ENCODE measurements around the gene KRT77.

The KRT77 gene

DNA sequence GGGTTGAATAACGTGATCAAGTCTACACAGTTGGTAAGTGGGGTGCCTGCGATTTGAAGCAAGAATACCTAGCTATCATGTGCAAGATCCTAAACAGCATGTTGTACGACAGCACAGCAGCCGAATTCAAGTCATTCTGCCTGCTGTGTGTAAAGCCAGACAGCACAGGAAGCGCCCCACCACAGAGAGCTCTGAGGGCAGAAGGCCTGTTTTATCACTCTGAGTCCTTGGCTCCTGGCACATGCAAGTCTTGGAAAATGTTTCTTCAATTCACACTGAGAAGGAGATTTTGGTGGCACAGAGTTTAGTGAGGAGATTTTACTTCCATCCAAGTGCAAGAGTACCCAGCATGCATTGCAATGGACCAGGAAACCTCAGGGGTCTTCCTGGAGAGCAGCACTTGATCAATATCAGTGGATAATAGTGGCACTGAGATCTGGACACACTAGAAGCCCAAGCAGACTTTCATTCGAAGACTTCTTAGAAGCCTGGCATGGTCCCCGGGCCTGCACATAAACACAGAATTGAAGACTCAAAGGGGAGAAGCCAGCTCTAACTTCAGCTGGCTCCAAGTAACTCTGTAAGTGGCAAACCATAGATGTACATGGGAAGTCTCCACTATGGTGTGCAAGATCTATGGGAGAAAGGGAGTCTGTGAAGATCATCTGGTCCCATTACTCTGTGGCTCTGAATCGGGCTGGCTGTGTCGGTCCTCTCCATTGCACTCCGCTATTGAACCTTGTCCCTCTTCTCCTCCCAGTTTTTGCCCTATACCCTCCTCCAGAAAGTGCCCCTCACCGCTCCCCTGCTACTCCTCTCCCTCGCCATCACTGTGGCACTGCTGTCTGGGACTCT is 21.6 kb downstream of the KRT77 start:
- H3K4me1 ChIP-seq (ENCODE audit: control insufficient read depth in 2 of 2, insufficient read depth in 2 of 2, low read length in 2 of 2), result peaks cover 0 to 6% of the 10 kb centered on the region in 2 donors
- H3K27ac ChIP-seq (ENCODE audit: low read depth in 2 of 2, low read length in 2 of 2), result no peak overlapping the region
- H3K27me3 ChIP-seq (ENCODE audit: control insufficient read depth in 2 of 2, insufficient read depth in 2 of 2, low read length in 2 of 2), result peaks cover 0 to 2% of the 10 kb centered on the region in 2 donors
- H3K9ac ChIP-seq (ENCODE audit: low read depth in 1 of 2, low read length in 2 of 2), result no peak overlapping the region
- no peaks in the 10 kb centered on the region for H3K9me3 ChIP-seq (ENCODE audit: control insufficient read depth in 2 of 2, low read length in 2 of 2)
- H3K36me3 ChIP-seq (ENCODE audit: control insufficient read depth in 2 of 2, insufficient read depth in 2 of 2, low read length in 2 of 2), result no peaks in the 10 kb centered on the region
- no peak overlapping the region for H3K4me3 ChIP-seq (ENCODE audit: low read length in 2 of 2)

DNA sequence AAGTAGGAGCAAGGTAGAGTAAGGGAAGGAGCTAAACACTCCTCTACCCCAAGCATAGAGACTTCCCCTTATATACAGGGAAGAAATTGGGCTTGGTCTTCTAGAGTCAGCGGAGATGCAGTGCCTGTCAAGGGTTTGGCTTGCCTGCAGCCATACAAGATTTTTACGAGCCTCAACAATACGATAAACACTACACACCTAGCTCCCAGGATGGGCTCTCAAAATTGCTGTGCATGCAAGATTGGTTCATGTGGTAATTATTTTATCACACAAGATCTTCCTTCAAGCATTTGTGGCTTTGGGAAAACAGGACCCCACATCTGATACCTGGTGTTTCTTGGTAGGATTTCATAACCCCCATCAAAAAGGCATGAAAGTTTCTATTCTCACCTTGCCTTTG is 23.0 kb downstream of the KRT77 start, which contains the start of gene KRT1:
KRT1 (minus strand) TSS at position 45 of the 400 bp plus-strand sequence. CDS start 59 bp downstream, outside the sequence.
- Histone ChIP-seq H3K27me3 (ENCODE audit: control insufficient read depth in 2 of 2, insufficient read depth in 2 of 2, low read length in 2 of 2) (peaks cover 0 to 2% of the 10 kb centered on the region in 2 donors), H3K4me3 (ENCODE audit: low read length in 2 of 2) (no peak within 1 kb of the TSS), H3K27ac (ENCODE audit: low read depth in 2 of 2, low read length in 2 of 2) (no peak within 1 kb of the TSS), H3K36me3 (ENCODE audit: control insufficient read depth in 2 of 2, insufficient read depth in 2 of 2, low read length in 2 of 2) (no peaks in the 10 kb centered on the region), H3K9me3 (ENCODE audit: control insufficient read depth in 2 of 2, low read length in 2 of 2) (no peaks in the 10 kb centered on the region), H3K9ac (ENCODE audit: low read depth in 1 of 2, low read length in 2 of 2) (no peak within 1 kb of the TSS), H3K4me1 (ENCODE audit: control insufficient read depth in 2 of 2, insufficient read depth in 2 of 2, low read length in 2 of 2) (no peaks in the 10 kb centered on the region)

DNA sequence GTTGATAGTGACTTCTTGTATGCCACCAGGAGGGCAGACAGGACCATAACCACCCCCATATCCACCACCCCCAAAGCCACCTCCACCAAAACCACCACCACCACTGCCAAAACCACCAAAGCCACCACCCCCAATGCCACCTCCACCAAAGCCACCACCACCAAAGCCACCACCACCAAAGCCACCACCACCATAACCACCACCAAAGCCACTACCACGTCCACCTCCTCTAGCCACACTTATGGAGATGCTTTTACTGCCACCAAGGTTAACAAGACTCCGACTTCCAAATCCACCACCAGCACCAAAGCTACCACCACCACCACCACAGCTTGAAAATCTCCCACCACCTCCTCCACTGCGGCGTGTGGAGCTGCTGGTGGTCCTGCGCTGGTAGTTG is 23.4 kb downstream of the KRT77 start:
- Histone ChIP-seq H3K27ac (ENCODE audit: low read depth in 2 of 2, low read length in 2 of 2) (no peak overlapping the region), H3K9me3 (ENCODE audit: control insufficient read depth in 2 of 2, low read length in 2 of 2) (no peaks in the 10 kb centered on the region), H3K36me3 (ENCODE audit: control insufficient read depth in 2 of 2, insufficient read depth in 2 of 2, low read length in 2 of 2) (no peaks in the 10 kb centered on the region), H3K4me3 (ENCODE audit: low read length in 2 of 2) (no peak overlapping the region), H3K4me1 (ENCODE audit: control insufficient read depth in 2 of 2, insufficient read depth in 2 of 2, low read length in 2 of 2) (no peaks in the 10 kb centered on the region), H3K9ac (ENCODE audit: low read depth in 1 of 2, low read length in 2 of 2) (no peak overlapping the region), H3K27me3 (ENCODE audit: control insufficient read depth in 2 of 2, insufficient read depth in 2 of 2, low read length in 2 of 2) (peaks cover 0 to 2% of the 10 kb centered on the region in 2 donors)

DNA sequence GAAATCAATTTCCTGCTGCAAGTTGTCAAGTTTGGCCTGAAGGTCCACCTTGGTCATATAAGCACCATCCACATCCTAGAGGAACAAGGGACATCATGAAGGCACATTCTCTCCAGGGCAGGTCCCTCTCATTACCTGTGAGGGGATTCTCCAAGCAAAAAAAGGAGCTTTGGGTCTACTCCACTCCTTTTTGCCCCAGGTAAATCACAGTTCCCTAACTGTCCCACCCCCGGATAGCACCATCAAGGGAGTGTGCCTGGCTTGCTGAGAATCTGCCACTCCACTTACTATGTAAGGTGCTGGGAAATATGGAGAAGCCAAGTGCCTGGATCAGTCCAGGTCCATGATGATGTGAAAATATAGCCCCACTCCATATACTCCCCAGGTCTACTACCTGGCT is 25.7 kb downstream of the KRT77 start:
- no peak overlapping the region for H3K9ac ChIP-seq (ENCODE audit: low read depth in 1 of 2, low read length in 2 of 2)
- no peak overlapping the region for H3K4me3 ChIP-seq (ENCODE audit: low read length in 2 of 2)
- H3K4me1 ChIP-seq (ENCODE audit: control insufficient read depth in 2 of 2, insufficient read depth in 2 of 2, low read length in 2 of 2), result no peaks in the 10 kb centered on the region
- H3K27ac ChIP-seq (ENCODE audit: low read depth in 2 of 2, low read length in 2 of 2), result no peak overlapping the region
- no peaks in the 10 kb centered on the region for H3K36me3 ChIP-seq (ENCODE audit: control insufficient read depth in 2 of 2, insufficient read depth in 2 of 2, low read length in 2 of 2)
- no peaks in the 10 kb centered on the region for H3K9me3 ChIP-seq (ENCODE audit: control insufficient read depth in 2 of 2, low read length in 2 of 2)
- H3K27me3 ChIP-seq (ENCODE audit: control insufficient read depth in 2 of 2, insufficient read depth in 2 of 2, low read length in 2 of 2), result peaks cover 0 to 2% of the 10 kb centered on the region in 2 donors

DNA sequence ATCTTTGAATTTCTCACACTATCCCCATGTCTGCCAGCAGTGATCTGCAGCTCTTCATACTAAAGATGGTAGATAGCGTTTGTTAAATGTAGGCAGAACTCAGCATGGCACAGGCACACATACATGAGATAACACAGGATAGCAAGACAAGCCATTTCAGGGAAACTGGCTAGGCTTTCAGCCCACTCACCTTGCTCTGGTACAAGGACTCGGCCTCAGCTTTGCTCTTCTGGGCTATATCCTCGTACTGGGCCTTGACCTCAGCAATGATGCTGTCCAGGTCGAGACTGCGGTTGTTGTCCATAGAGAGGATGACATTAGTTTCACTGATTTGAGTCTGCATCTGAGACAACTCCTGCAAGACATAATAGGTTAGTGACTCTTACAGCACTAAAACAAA is 26.2 kb downstream of the KRT77 start:
- Histone ChIP-seq H3K4me3 (ENCODE audit: low read length in 2 of 2) (no peak overlapping the region), H3K27me3 (ENCODE audit: control insufficient read depth in 2 of 2, insufficient read depth in 2 of 2, low read length in 2 of 2) (peaks cover 0 to 2% of the 10 kb centered on the region in 2 donors), H3K9ac (ENCODE audit: low read depth in 1 of 2, low read length in 2 of 2) (no peak overlapping the region), H3K4me1 (ENCODE audit: control insufficient read depth in 2 of 2, insufficient read depth in 2 of 2, low read length in 2 of 2) (no peaks in the 10 kb centered on the region), H3K27ac (ENCODE audit: low read depth in 2 of 2, low read length in 2 of 2) (no peak overlapping the region), H3K36me3 (ENCODE audit: control insufficient read depth in 2 of 2, insufficient read depth in 2 of 2, low read length in 2 of 2) (no peaks in the 10 kb centered on the region), H3K9me3 (ENCODE audit: control insufficient read depth in 2 of 2, low read length in 2 of 2) (no peaks in the 10 kb centered on the region)

DNA sequence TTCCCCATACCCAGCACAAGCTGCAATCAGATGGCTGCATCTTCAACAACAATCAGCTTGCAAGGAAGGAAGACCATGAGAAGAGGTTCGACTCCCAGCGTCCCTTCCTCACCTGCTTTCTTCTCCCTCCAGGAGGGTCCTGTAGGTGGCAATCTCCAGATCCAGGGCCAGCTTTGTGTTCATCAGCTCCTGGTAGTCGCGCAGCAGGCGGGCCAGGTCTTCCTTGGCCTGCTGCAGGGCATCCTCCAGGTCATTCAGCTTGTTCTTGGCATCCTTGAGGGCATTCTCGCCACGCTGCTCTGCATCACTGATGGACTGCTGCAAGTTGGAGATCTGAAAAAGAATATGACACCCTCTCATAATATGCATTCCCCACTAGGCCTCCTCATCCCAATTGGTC is 27.2 kb downstream of the KRT77 start:
- Histone ChIP-seq H3K9ac (ENCODE audit: low read depth in 1 of 2, low read length in 2 of 2) (no peak overlapping the region), H3K27ac (ENCODE audit: low read depth in 2 of 2, low read length in 2 of 2) (no peak overlapping the region), H3K4me3 (ENCODE audit: low read length in 2 of 2) (no peak overlapping the region), H3K4me1 (ENCODE audit: control insufficient read depth in 2 of 2, insufficient read depth in 2 of 2, low read length in 2 of 2) (no peaks in the 10 kb centered on the region), H3K9me3 (ENCODE audit: control insufficient read depth in 2 of 2, low read length in 2 of 2) (no peaks in the 10 kb centered on the region), H3K36me3 (ENCODE audit: control insufficient read depth in 2 of 2, insufficient read depth in 2 of 2, low read length in 2 of 2) (no peaks in the 10 kb centered on the region), H3K27me3 (ENCODE audit: control insufficient read depth in 2 of 2, insufficient read depth in 2 of 2, low read length in 2 of 2) (peaks cover 0 to 2% of the 10 kb centered on the region in 2 donors)

DNA sequence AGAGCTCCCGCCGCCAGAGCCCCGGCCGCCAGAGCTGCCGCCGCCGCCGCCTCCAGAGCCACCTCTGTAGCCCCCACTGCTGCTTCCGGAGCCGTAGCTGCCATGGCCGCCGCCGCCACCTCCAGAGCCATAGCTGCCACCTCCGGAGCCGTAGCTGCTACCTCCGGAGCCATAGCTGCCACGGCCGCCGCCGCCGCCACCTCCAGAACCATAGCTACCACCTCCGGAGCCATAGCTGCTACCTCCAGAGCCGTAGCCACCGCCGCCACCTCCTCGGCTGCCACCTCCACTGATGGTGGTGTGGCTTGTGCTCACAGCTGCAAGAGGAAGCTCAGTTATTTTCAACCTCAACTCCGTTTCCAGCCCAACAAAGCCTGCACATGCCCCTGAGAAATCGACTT is 28.0 kb downstream of the KRT77 start:
- H3K27me3 ChIP-seq (ENCODE audit: control insufficient read depth in 2 of 2, insufficient read depth in 2 of 2, low read length in 2 of 2), result peaks cover 2% of the 10 kb centered on the region in 2 donors
- H3K36me3 ChIP-seq (ENCODE audit: control insufficient read depth in 2 of 2, insufficient read depth in 2 of 2, low read length in 2 of 2), result no peaks in the 10 kb centered on the region
- no peaks in the 10 kb centered on the region for H3K9me3 ChIP-seq (ENCODE audit: control insufficient read depth in 2 of 2, low read length in 2 of 2)
- no peak overlapping the region for H3K9ac ChIP-seq (ENCODE audit: low read depth in 1 of 2, low read length in 2 of 2)
- no peak overlapping the region for H3K27ac ChIP-seq (ENCODE audit: low read depth in 2 of 2, low read length in 2 of 2)
- no peaks in the 10 kb centered on the region for H3K4me1 ChIP-seq (ENCODE audit: control insufficient read depth in 2 of 2, insufficient read depth in 2 of 2, low read length in 2 of 2)
- no peak overlapping the region for H3K4me3 ChIP-seq (ENCODE audit: low read length in 2 of 2)

DNA sequence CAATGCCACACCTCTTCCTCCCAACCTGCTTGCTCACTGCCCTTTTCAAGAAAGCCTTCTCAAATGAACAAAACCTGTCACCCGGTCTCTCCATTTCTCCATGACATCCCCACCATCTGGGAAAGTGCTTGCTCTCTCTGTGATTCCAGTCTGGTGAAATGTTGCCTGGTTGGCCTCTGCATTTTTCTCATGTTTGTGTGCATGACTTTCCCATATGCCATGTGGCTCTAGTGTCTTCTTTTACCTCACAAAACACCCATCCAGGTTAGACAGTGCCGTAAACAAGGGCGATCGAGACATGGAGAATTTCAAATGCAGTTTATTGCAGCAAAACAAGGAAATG is 28.9 kb downstream of the KRT77 start:
- peaks cover 2% of the 10 kb centered on the region in 2 donors for H3K27me3 ChIP-seq (ENCODE audit: control insufficient read depth in 2 of 2, insufficient read depth in 2 of 2, low read length in 2 of 2)
- H3K9ac ChIP-seq (ENCODE audit: low read depth in 1 of 2, low read length in 2 of 2), result no peak overlapping the region
- no peak overlapping the region for H3K4me3 ChIP-seq (ENCODE audit: low read length in 2 of 2)
- H3K36me3 ChIP-seq (ENCODE audit: control insufficient read depth in 2 of 2, insufficient read depth in 2 of 2, low read length in 2 of 2), result no peaks in the 10 kb centered on the region
- no peaks in the 10 kb centered on the region for H3K4me1 ChIP-seq (ENCODE audit: control insufficient read depth in 2 of 2, insufficient read depth in 2 of 2, low read length in 2 of 2)
- no peak overlapping the region for H3K27ac ChIP-seq (ENCODE audit: low read depth in 2 of 2, low read length in 2 of 2)
- H3K9me3 ChIP-seq (ENCODE audit: control insufficient read depth in 2 of 2, low read length in 2 of 2), result no peaks in the 10 kb centered on the region

DNA sequence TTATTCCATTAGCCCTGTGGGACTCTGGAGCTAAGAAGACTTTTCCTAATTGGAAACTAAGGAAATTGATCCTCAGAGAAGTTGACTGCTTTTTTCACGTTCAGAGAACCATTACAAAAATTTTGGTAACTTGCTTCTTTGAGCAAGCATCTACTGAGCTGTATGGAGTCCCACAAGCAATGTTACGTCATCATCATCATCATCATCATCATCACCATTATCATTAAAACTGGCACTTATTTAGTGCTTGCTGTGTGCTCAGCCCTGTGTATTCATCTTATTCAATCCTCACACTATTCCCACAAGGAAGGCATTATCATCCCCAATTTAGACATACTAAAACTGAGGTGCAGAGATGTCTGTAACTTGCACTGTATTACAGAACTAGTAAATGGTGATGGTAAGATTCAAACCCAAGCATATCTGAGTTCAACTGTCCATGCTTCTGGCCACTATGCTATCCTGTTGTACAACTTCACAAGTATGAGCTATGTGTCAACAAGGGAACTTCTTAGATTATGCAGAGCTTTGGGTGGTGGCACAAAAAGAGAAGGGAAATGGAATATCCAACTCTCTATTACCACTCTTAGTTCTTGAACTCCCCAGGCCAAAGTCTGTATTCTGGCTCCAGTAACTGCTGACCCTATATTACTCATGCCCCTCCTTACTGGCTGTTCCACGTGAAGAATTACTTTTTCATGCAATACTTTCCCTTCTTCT is 29.5 kb downstream of the KRT77 start:
- H3K27ac ChIP-seq (ENCODE audit: low read depth in 2 of 2, low read length in 2 of 2), result no peak overlapping the region
- H3K4me3 ChIP-seq (ENCODE audit: low read length in 2 of 2), result no peak overlapping the region
- no peaks in the 10 kb centered on the region for H3K9me3 ChIP-seq (ENCODE audit: control insufficient read depth in 2 of 2, low read length in 2 of 2)
- no peak overlapping the region for H3K9ac ChIP-seq (ENCODE audit: low read depth in 1 of 2, low read length in 2 of 2)
- no peaks in the 10 kb centered on the region for H3K4me1 ChIP-seq (ENCODE audit: control insufficient read depth in 2 of 2, insufficient read depth in 2 of 2, low read length in 2 of 2)
- H3K36me3 ChIP-seq (ENCODE audit: control insufficient read depth in 2 of 2, insufficient read depth in 2 of 2, low read length in 2 of 2), result no peaks in the 10 kb centered on the region
- peaks cover 0 to 2% of the 10 kb centered on the region in 2 donors for H3K27me3 ChIP-seq (ENCODE audit: control insufficient read depth in 2 of 2, insufficient read depth in 2 of 2, low read length in 2 of 2)

DNA sequence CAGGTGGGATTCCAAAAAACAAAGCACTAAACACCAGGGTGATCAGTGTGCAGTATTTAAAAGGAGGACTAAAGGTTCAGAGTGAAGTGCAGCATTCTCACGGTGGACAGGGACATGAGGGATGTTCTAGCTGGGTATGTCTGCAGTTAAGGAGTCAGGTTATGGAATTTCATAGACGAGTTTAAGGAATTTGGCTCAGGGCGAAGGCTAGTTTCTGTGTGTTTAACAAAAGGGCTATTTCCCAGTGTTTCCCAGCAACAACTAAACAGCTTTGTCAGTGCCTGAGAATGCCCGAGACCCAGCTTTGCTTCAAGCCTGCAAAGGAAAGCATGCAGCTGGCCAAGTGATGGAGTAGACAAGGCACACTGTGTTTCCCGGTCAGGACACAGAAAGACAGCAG is 30.1 kb downstream of the KRT77 start:
- no peak overlapping the region for H3K4me3 ChIP-seq (ENCODE audit: low read length in 2 of 2)
- H3K27ac ChIP-seq (ENCODE audit: low read depth in 2 of 2, low read length in 2 of 2), result no peak overlapping the region
- H3K36me3 ChIP-seq (ENCODE audit: control insufficient read depth in 2 of 2, insufficient read depth in 2 of 2, low read length in 2 of 2), result no peaks in the 10 kb centered on the region

More for the DNA sequence above, 30.1 kb downstream of the KRT77 start:
- no peak overlapping the region for H3K9ac ChIP-seq (ENCODE audit: low read depth in 1 of 2, low read length in 2 of 2)
- no peaks in the 10 kb centered on the region for H3K4me1 ChIP-seq (ENCODE audit: control insufficient read depth in 2 of 2, insufficient read depth in 2 of 2, low read length in 2 of 2)
- peaks cover 0 to 2% of the 10 kb centered on the region in 2 donors for H3K27me3 ChIP-seq (ENCODE audit: control insufficient read depth in 2 of 2, insufficient read depth in 2 of 2, low read length in 2 of 2)
- no peaks in the 10 kb centered on the region for H3K9me3 ChIP-seq (ENCODE audit: control insufficient read depth in 2 of 2, low read length in 2 of 2)

All from mucosa of rectum (tissue), 2 donors.